Stomach (tissue), 4 donors: ENCODE results near the gene RPS15A.
"Not testable (repeated sequence)": the region's sequence is repeated elsewhere in the genome, so short reads cannot be mapped to it uniquely, and the experiment has no call there.

ENCODE experiments used
- CTCF ChIP-seq, 7 experiments: fragments of 450-650 bp in 4 of 7; fragments of 200-600 bp in 3 of 7; sonication (generic) in 3 of 7; IDR thresholded peaks; one replicate each; pipeline ENCODE4 v1.5.1; 2016 to 2019; ENCODE audit warnings: antibody characterized with exemption in 7 of 7, control low read depth in 2 of 7, mild to moderate bottlenecking in 1 of 7
- EP300 ChIP-seq: sonication (generic); formaldehyde crosslinking; IDR thresholded peaks from one replicate; pipeline ENCODE4 v1.6.1; 2017; ENCODE audit warnings: antibody characterized with exemption
- POLR2A ChIP-seq, 4 donors: fragments of 450-650 bp; IDR thresholded peaks; one replicate each; pipeline ENCODE4 v1.6.1; 2016; ENCODE audit warnings: antibody characterized with exemption in 4 of 4, control low read depth in 2 of 4, mild to moderate bottlenecking in 1 of 4, moderate library complexity in 1 of 4
- POLR2AphosphoS5 ChIP-seq, 3 donors: sonication (generic); formaldehyde crosslinking; IDR thresholded peaks; one replicate each; pipeline ENCODE4 v1.6.1; 2016; ENCODE audit warnings: antibody characterized with exemption in 3 of 3

GRCh38 chr16:18742870-18743269 is 47.3 kb downstream of the RPS15A start:
- TF ChIP-seq POLR2AphosphoS5 (IDR thresholded peaks at IDR 0.05); EP300; CTCF (IDR thresholded peaks at IDR 0.05); POLR2A (IDR thresholded peaks at IDR 0.05): not testable (repeated sequence)
